Measurements from ENCODE around the gene TMEM218.

DNA sequence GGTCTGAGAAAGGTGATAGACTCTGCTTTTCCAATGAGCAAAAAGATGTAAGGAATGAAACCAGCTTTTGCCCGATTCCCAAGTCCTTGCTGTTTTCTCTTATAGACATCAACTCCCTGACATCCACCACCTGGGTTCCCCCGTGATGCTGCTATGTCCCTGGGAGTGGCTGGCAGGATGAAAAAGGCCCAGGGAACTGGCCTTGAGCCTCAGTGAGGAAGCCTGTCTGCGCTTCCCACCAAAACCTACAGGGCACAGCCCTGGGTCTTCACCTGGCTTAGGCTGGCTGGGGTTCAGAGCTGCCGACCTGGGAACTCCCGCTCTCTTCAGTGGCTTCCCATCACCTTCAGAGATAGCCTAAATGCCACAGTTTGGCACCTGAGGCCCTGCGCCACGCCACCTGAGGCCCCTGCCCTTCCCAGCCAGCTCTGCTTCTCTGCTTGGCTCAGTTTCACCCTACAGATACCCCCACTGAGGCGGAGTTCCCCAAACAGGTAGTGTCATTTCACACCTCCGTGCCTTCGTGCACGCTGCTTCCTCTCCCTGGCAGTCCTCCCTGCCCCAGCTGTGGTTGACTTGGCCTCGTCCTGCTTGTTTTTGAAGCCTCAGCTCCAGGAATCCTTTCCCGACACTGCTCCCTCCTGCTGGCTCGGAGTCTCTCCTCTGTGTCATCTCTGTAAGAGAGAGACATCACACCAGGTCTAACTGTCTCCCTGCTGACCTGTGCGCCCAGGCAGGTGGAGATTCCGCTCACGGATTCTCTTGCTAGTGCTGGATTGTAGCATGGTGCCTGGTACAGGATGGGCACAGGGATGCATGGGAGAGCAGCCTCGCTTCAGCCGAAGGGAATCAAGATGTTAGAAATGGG is 37.6 kb downstream of the TMEM218 start:
- TF ChIP-seq EGR1 (IDR thresholded peaks at IDR 0.05; ENCODE audit: borderline replicate concordance, low read depth, low read length) (no peak), CTCF (IDR thresholded peaks at IDR 0.05; ENCODE audit: control extremely low read depth in 1 of 3, insufficient read depth in 1 of 3, low read depth in 1 of 3, low read length in 3 of 3) (no peak), CEBPB (IDR thresholded peaks at IDR 0.05; ENCODE audit: low read depth, low read length) (no peak), EP300 (IDR thresholded peaks at IDR 0.05; ENCODE audit: borderline replicate concordance in 1 of 2, low read depth in 2 of 2, low read length in 2 of 2) (no peak), SIX5 (IDR thresholded peaks at IDR 0.05; ENCODE audit: low read depth, low read length) (no peak), TCF12 (IDR thresholded peaks at IDR 0.05; ENCODE audit: low read depth, low read length) (no peak)
- TF ChIP-seq, protein P1, sequence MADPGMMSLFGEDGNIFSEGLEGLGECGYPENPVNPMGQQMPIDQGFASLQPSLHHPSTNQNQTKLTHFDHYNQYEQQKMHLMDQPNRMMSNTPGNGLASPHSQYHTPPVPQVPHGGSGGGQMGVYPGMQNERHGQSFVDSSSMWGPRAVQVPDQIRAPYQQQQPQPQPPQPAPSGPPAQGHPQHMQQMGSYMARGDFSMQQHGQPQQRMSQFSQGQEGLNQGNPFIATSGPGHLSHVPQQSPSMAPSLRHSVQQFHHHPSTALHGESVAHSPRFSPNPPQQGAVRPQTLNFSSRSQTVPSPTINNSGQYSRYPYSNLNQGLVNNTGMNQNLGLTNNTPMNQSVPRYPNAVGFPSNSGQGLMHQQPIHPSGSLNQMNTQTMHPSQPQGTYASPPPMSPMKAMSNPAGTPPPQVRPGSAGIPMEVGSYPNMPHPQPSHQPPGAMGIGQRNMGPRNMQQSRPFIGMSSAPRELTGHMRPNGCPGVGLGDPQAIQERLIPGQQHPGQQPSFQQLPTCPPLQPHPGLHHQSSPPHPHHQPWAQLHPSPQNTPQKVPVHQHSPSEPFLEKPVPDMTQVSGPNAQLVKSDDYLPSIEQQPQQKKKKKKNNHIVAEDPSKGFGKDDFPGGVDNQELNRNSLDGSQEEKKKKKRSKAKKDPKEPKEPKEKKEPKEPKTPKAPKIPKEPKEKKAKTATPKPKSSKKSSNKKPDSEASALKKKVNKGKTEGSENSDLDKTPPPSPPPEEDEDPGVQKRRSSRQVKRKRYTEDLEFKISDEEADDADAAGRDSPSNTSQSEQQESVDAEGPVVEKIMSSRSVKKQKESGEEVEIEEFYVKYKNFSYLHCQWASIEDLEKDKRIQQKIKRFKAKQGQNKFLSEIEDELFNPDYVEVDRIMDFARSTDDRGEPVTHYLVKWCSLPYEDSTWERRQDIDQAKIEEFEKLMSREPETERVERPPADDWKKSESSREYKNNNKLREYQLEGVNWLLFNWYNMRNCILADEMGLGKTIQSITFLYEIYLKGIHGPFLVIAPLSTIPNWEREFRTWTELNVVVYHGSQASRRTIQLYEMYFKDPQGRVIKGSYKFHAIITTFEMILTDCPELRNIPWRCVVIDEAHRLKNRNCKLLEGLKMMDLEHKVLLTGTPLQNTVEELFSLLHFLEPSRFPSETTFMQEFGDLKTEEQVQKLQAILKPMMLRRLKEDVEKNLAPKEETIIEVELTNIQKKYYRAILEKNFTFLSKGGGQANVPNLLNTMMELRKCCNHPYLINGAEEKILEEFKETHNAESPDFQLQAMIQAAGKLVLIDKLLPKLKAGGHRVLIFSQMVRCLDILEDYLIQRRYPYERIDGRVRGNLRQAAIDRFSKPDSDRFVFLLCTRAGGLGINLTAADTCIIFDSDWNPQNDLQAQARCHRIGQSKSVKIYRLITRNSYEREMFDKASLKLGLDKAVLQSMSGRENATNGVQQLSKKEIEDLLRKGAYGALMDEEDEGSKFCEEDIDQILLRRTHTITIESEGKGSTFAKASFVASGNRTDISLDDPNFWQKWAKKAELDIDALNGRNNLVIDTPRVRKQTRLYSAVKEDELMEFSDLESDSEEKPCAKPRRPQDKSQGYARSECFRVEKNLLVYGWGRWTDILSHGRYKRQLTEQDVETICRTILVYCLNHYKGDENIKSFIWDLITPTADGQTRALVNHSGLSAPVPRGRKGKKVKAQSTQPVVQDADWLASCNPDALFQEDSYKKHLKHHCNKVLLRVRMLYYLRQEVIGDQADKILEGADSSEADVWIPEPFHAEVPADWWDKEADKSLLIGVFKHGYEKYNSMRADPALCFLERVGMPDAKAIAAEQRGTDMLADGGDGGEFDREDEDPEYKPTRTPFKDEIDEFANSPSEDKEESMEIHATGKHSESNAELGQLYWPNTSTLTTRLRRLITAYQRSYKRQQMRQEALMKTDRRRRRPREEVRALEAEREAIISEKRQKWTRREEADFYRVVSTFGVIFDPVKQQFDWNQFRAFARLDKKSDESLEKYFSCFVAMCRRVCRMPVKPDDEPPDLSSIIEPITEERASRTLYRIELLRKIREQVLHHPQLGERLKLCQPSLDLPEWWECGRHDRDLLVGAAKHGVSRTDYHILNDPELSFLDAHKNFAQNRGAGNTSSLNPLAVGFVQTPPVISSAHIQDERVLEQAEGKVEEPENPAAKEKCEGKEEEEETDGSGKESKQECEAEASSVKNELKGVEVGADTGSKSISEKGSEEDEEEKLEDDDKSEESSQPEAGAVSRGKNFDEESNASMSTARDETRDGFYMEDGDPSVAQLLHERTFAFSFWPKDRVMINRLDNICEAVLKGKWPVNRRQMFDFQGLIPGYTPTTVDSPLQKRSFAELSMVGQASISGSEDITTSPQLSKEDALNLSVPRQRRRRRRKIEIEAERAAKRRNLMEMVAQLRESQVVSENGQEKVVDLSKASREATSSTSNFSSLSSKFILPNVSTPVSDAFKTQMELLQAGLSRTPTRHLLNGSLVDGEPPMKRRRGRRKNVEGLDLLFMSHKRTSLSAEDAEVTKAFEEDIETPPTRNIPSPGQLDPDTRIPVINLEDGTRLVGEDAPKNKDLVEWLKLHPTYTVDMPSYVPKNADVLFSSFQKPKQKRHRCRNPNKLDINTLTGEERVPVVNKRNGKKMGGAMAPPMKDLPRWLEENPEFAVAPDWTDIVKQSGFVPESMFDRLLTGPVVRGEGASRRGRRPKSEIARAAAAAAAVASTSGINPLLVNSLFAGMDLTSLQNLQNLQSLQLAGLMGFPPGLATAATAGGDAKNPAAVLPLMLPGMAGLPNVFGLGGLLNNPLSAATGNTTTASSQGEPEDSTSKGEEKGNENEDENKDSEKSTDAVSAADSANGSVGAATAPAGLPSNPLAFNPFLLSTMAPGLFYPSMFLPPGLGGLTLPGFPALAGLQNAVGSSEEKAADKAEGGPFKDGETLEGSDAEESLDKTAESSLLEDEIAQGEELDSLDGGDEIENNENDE (IDR thresholded peaks at IDR 0.05; ENCODE audit: insufficient replicate concordance, low read length) = no peak
